Cardiac fibroblast (primary cell): ENCODE results near the gene SPEM2.

Source experiments
- DNase-seq, 2 donors: peaks; one replicate each; pipeline versions ENCODE4 v3.0.0 to v3.0.0-alpha.2; 2010; ENCODE audit warnings: low read depth in 2 of 2
- H3K4me3 ChIP-seq, 2 donors: replicated peaks in 1 of 2; 1 replicate in 1 of 2; 2 replicates in 1 of 2; pipeline ENCODE4 v1.5.1; 2011; ENCODE audit warnings: low read depth in 2 of 2, low read length in 2 of 2, mild to moderate bottlenecking in 2 of 2, moderate library complexity in 1 of 2
- TF ChIP-seq, protein P1 (sequence below): IDR thresholded peaks from one replicate; pipeline ENCODE4 v1.5.1; 2011; ENCODE audit warnings: low read depth, mild to moderate bottlenecking, low read length, inconsistent platforms

The SPEM2 gene

DNA sequence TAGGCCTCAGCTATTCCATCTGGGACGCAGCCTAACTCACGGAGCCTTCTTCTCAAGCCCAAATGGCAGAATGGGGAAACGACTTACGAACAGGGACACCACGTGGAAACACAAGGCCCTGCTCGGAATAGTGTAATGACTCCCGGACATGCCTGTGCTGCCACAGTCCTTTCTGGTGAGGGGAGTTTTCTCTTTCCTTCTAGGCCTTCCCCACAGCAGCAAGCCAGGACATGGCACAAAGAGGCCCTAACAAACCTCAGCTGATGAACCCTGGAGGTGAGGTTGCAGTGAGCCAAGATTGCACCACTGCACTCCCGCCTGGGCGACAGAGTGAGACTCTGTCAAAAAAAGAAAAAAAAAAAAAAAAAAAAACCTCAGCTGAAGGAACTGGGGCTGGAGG, 38.7 kb downstream of the SPEM2 start:
- TF ChIP-seq, protein P1, sequence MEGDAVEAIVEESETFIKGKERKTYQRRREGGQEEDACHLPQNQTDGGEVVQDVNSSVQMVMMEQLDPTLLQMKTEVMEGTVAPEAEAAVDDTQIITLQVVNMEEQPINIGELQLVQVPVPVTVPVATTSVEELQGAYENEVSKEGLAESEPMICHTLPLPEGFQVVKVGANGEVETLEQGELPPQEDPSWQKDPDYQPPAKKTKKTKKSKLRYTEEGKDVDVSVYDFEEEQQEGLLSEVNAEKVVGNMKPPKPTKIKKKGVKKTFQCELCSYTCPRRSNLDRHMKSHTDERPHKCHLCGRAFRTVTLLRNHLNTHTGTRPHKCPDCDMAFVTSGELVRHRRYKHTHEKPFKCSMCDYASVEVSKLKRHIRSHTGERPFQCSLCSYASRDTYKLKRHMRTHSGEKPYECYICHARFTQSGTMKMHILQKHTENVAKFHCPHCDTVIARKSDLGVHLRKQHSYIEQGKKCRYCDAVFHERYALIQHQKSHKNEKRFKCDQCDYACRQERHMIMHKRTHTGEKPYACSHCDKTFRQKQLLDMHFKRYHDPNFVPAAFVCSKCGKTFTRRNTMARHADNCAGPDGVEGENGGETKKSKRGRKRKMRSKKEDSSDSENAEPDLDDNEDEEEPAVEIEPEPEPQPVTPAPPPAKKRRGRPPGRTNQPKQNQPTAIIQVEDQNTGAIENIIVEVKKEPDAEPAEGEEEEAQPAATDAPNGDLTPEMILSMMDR = no peak
- no peak overlapping the region for H3K4me3 ChIP-seq
- DNase-seq = no peak

DNA sequence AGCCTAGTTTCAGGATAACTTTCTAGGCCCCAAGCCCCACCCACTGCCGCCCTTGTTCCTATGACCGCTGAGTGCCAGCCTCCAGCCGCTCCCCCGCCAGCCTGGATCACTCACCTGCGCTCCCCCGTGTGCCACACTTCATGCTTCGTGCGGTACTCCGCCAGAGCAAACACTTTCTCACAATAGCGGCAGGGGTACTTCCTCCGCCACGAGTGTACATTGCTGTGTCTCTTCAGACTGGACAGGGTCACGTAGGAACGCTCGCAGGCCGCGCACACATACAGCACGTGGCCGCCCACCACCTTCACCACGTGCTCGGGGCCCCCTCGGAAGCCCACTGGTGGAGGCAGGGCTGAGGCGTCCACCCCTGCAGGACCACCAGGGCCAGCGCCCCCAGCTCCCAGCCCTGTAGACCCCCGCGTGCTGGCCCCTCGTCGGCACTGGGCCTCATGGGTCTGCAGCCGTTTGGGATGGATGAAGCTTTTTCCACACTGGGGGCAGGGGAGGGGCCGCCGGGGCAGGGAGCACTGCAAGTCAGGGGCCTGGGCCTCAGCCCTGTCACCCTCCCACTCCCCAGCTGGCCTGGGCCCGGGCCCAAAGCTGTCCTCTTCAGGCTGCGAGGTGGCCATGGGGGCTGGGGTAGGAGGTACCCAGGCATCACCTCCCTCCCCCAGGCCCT, 40.3 kb downstream of the SPEM2 start:
- no peak overlapping the region for H3K4me3 ChIP-seq
- DNase-seq = no peak
- TF ChIP-seq, protein P1 = no peak

DNA sequence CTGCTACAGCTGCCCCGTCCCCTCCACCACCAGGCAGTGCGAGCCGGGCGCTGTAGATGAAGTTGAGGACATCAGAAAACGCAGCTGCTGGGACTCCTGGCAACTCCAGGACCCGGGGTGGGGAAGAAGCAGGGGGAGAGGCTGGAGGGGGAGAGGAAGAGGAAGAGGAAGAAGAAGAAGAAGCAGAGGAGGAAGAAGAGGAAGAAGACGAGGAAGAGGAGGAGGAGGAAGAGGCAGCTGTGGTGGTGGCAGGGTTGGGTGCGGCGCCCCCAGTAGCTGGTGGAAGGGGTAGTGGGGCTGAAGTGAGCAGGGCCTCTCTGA, 40.9 kb downstream of the SPEM2 start:
- TF ChIP-seq, protein P1 = no peak
- DNase-seq = no peak
- H3K4me3 ChIP-seq = no peak overlapping the region

DNA sequence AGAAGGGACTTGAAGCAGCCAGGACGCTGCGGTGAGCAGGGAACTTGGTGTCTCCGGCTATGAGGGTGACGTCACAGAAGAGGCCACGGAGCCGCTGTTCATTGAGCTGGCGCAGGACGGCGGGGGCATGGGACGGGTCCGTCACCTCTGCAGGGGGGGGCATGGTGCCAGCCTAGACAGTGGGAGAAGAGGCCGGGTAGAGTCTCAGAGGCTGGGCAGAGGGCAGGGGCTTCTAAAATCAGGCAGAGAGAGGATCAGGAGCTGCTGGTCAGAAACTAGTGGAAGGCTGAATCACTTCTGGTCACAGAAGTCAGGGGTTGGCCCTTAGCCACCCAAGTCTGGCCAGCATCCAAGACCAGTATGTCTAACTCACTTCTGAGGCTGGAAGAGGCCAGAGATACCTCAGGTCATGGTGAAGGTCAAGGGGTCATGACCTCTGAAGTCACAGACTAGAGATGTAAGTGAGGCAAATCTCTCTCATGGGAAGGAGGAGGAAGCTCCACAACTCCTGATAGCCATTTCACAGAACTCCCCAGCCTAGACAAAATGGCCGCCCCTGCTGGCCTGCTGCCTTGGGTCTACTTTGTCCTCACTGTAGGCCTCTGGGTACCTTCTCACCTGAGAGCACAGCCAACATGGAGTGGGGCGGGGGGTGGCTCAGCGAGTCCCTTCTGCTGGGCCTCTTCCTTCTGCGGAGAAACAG, 41.4 kb downstream of the SPEM2 start:
- no peak overlapping the region for H3K4me3 ChIP-seq
- TF ChIP-seq, protein P1 = no peak
- peak; percentile 78 to 92 for DNase-seq

DNA sequence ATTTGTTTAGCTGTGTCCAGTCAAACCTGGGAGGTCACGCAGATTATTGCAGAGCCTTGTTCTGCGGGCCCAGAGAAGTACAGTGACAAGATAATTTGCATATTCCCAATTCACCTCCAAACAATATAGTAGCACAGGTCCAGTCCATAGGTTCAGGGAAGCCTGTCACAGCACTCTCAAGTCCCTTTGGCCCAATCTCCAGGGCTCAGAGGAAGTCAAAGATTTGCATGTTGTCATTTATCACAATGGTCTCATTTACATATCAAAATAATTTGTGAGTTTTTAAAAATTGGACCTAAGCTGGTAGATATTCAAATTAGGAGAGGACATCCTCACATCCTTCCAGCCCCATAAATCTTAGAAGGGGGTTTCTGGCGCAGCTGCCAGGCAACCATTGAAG, 42.1 kb downstream of the SPEM2 start:
- TF ChIP-seq, protein P1 = no peak
- DNase-seq = no peak
- H3K4me3 ChIP-seq = no peak overlapping the region

DNA sequence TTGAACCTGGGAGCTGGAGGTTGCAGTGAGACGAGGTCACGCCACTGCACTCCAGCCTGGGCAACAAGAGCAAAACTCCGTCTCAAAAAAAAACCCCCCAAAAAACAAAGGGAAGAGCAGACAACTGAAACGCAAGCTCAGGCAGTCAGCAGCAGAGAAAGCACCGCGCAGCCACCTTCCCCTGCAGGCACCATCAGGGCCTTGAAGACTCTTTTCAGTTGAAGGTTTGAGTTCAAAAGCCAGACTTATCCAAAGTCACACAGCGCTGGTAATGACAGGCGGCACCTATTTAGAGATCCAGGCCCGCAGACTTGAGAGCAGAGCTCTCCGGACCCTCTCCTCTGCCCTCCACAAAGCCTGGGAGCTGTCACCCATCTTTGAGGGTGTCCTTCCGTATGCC, 42.9 kb downstream of the SPEM2 start:
- no peak overlapping the region for H3K4me3 ChIP-seq
- TF ChIP-seq, protein P1 = no peak
- no peak for DNase-seq
